HG03095 (cell line): ENCODE data around the gene ROBO2.

Experiments used
- ATAC-seq: cut with Tn5 transposase; IDR thresholded peaks from one replicate; pipeline ENCODE4 v1.9.1; 2021; ENCODE audit warnings: moderate library complexity; ENCODE audit not compliant: unreplicated experiment

ROBO2 gene

DNA sequence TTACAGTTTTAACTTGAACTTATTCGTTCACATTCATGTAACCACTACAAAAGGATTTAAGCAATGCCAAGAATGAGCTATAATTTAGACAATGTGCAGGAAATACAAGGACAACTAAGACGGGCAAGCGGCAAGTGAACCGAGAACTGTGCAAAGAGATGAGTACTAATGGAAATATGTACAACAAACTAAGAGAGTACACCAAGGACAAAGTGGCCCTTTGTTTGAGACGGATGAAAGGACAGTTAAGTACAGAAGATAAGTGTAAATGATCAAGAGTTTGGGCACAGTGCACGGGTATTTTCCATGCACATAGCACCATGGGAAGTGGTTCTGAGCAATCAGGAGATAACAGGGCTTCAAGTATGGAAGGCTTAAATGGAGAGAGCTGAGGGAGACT, 281.7 kb downstream of the ROBO2 start:
- no peak for ATAC-seq

DNA sequence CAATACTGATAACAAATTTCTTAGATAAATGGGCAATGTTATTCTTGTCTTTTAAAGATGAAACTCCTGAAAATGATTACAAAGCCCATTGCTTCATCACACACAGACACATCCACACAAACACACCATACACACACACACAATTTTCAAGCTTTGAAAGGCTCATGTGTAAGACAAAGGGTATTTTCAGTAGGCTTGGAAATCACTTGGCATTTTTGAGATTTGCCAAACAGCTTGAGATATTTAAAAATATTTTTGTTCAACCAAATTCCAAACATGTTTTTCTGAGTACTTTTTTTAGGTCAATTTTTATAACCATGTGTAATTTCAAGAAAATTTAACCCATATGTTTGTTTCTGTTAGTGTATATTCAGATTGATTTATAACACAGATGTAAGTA, 283.7 kb downstream of the ROBO2 start:
- no peak for ATAC-seq

DNA sequence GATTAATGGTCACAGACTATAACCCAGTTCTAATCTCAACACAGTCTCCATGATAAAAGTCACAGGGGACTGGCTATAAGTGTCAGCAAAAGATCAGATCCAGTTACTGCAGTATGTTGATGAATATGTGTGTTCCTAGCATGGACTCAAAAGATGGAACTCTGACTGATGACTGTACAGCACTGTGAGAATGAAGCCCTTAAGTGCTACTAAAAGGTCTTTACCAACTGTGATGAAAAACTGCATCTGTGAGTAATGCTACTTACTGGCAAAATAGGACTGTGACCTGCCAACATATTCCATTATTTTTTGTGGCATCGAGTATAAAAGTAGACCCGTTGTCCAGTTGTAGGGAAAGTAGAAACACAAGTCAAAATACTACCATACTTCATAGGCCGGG, 284.2 kb downstream of the ROBO2 start:
- no peak for ATAC-seq

GRCh38 chr3:77325280-77325679, 285.4 kb downstream of the ROBO2 start:
- ATAC-seq: no peak

- no peak for ATAC-seq
Observed at GRCh38 chr3:77325702-77326101, 285.8 kb downstream of the ROBO2 start.

DNA sequence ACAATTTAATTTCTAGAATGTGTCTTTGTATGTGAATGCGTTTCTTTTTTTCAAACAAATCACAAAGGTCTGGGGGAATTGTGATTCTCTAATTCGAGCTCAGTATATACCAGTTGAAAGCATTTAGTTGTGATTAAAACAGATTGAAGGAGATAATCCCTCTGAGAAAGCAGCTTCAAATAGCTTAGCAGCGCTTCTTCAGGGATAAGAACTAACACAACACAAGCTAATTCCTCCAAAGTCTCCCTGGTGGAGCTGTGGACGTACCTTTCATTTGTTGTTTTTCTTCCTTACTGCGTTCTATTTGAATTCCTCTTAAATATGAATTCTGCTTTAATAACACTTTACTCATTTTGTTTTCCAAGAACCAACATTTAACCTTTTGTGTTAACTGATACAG, 286.7 kb downstream of the ROBO2 start:
- no peak for ATAC-seq

DNA sequence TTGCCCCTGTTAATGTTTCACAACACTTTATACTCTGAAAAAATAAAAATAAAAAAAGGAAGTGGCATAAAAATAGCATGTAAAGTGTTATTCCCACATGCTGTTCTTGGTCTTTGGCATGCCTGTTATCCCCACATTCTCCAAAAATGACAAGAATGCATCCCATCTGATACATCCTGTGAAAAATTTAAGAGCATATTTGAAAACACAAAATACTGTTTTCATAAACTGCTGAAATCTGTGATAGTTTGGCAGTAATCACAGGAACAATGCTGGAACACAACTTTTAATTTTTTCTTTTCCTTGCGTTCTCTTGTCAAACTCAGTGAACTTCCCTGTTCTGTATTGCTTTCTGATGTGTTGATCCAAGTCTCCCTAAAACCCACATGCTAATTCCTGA, 288.8 kb downstream of the ROBO2 start:
- ATAC-seq: no peak

GRCh38 chr3:77329116-77329515, 289.2 kb downstream of the ROBO2 start:
- no peak for ATAC-seq

GRCh38 chr3:77338195-77338594, 298.3 kb downstream of the ROBO2 start:
- ATAC-seq: no peak

DNA sequence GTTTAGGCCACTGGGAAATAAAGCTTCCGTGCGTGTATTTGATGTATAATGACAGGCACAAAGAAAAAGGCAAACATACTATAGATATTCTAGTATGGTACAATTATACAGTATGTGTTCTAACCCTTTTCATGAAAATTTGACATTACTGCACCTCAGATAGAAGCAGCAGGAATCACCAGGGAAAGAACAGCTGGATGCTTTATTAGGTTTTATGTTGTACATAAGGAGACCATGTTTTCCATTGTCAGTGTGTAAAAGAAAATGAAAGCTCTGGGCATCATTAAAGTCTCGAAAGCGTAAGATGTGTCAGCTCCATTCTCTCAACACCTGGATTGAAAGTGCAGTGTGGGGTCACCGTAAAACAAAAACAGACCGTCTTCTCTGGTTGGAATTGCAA, 302.1 kb downstream of the ROBO2 start:
- no peak for ATAC-seq

- ATAC-seq: no peak
Observed at GRCh38 chr3:77342688-77343087, 302.8 kb downstream of the ROBO2 start.

DNA sequence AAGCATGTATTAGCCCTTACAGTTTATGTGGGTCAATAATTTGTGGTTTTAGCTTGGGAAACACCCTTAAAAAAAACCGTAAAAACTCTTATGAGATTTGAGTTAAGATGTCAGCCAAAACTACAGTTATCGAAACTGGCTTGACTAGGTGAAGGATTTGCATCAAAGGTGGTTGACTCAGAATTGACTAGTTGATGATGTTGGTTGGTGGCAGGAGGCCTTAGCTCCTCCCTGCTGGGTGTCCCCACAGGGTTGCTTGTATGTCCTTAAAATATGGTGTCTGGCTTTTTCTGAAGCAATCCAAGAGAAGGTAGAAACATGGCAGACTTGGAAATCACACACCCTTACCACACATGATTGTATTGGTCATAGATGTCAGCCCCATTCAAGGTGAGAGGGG, 305.1 kb downstream of the ROBO2 start:
- no peak for ATAC-seq

GRCh38 chr3:77348244-77348855, 308.5 kb downstream of the ROBO2 start:
- no peak for ATAC-seq

DNA sequence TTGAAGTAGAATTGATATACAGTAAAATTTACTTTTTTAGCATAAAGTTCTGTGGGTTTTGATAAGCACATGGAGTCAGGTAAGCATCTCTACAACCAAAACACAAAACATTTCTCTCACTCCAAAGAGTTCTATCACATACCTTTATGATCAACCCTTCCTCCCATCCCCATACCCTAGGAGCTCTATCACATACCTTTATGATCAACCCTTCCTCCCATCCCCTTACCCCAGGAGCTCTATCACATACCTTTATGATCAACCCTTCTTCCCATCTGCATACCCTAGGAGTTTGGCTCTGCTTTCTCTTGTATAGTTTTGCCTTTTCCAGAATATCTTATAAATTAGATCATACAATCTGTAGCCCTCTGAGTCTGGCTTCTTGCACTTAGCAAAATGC, 315.1 kb downstream of the ROBO2 start:
- no peak for ATAC-seq

DNA sequence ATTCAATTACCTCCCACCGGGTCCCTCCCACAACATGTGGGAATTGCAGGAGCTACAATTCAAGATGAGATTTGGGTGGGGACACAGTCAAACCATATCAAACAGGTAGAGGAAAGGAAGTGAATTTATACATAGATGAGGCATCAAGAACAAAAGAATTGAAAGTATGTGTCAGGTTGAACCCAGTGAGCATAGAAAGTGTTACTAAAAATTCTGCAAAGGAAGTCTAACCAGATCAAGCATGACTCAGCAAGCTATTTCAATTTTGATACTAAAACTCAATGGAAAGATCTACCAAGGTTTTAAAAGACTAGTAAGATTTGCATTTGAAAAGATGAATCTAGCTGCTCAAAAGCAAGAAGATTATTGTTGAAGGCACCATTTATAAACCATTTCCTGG, 323.0 kb downstream of the ROBO2 start:
- no peak for ATAC-seq

DNA sequence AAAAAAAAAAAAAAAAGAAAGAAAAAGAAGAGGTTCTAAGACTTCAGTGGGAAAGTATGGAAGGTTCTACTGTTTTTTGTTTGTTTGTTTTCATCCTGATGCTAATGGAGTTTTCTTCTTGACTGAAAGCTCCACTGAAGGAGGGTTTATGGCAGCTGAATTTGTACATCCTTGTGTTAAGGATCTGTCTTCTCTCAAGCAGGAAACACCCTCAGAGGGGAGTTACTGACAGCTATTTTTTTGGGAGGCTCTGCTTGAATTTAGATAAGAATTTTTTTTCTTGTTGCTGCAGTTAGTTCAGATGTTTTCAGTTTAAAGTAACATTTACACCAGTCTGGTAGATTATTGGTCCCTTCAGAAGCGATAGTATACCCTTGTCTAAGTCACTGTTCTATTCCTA, 325.3 kb downstream of the ROBO2 start:
- ATAC-seq: no peak

- no peak for ATAC-seq
Observed at GRCh38 chr3:77370413-77370812, 330.5 kb downstream of the ROBO2 start.

DNA sequence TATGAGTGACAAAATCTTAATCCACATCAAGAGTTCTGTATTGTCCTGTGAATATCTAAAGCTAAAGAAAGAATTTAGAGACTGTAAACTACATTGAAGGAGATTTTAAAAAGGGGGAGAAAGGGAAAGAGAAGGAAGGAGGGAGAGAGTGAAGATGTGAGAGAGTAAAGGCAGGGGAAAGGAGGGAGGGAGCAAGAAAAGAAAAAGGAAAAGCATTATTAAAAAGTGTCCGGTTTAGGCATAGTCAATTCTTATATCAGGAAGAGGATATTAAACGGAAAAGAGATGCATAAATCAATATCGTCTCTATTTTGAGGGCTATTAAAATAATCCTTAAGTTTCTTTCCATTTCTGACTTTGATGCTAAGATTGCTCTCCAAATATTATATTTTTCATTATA, 332.1 kb downstream of the ROBO2 start:
- no peak for ATAC-seq

DNA sequence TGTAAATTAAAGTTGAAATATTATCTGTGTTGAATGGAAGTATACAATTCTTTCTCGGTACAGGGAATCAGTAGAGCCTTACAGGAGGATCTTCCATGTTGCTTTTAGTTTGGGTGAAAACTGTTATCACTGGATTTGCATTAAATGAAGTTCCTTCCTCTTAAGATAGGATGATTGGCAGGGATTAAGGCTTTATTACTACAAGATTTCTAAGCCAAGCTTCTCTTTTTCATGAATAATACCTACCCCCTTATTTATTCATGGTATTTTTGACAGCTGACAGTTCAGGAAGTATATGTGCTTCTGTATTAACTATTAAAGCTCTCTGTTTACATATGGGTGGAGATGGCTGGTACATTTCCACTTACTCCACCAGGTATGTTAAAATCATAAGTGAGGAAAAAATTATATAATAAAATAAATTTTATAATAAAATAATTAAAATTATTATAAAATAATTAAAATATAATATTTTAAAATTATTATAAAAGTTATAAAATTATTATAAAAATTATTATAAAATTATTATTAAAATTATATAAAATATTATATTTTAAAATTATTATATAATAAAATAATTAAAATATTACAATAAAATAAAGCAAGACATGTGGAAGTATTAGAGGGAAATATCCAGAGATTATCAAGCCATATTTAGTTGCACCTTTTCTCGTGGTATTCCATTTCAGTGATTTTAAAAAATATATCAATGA, 332.9 kb downstream of the ROBO2 start:
- ATAC-seq: no peak

DNA sequence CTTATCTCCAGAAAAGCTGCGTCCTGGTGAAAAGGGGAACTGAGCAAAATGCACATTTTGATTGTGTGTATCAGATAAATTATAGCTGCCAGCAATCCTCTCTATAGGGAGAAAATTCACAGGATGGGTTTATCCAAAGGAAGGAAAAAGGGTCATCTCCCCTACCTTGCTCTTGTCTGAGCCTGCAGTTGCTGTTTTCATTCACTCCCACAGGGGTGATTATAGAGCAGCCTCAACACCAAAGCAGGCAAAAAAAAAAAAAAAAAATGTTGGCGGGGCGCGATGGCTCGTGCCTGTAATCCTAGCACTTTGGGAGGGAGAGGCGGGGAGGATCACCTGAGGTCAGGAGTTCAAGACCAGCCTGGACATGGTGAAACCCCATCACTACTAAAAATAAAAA, 333.7 kb downstream of the ROBO2 start:
- no peak for ATAC-seq

- no peak for ATAC-seq
Observed at GRCh38 chr3:77376511-77376910, 336.6 kb downstream of the ROBO2 start.

- ATAC-seq: no peak
Observed at GRCh38 chr3:77377717-77378116, 337.8 kb downstream of the ROBO2 start.

DNA sequence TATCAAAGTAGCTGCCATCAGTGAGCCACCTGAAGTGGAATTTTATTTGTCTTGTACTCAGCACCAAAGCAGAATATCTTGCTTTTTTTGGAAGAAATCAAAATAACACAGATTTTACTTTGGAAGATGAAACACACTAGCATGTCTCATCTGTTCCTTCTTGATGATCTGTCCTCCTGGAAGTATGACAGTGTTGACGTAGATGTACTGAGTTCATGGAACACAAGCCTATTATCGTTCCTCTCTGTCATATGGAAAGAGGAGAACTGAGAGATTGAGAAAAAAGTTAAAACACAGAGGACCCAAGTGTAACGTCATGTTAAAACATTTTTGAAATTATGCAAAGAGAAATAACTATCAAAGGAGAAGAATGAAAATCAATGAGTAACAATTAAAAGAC, 340.2 kb downstream of the ROBO2 start:
- no peak for ATAC-seq
